Measurements from ENCODE around the gene AGBL1. TPM values are rescaled to one million over a fixed set of nuclear protein-coding genes. Genes with fewer than 3 reads are reported as not detected.

AGBL1 gene
- total RNA-seq, 3 donors from 2014 or later (not counting 1 experiment from before 2014, with no cell fraction given) = not detected

- H3K9me3 Mint-ChIP-seq = no peaks in the 10 kb centered on the region
- no peak for TF ChIP-seq CTCF (IDR thresholded peaks at IDR 0.05)
- no peak overlapping the region for H3K27ac ChIP-seq (ENCODE audit: low read length)
- H3K4me1 ChIP-seq (ENCODE audit: control insufficient read depth, insufficient read depth, low read length) = no peaks in the 10 kb centered on the region
- ATAC-seq = no peak
- no peaks in the 10 kb centered on the region for H3K4me1 Mint-ChIP-seq
- H3K4me3 ChIP-seq (ENCODE audit: low read length) = no peak overlapping the region
- H3K36me3 Mint-ChIP-seq = no peaks in the 10 kb centered on the region
- H3K27me3 ChIP-seq (ENCODE audit: control insufficient read depth, insufficient read depth, low read length) = no peaks in the 10 kb centered on the region
- DNase-seq = no peak
- H3K27ac Mint-ChIP-seq = no peak overlapping the region
- intact Hi-C loops (cut with micrococcal nuclease) = no loop called here
- H3K27me3 Mint-ChIP-seq (ENCODE audit: low read depth in 2 of 2) = peaks cover 0 to 5% of the 10 kb centered on the region in 2 donors
- WGBS (ENCODE audit: insufficient coverage) = 78% methylated on average over 8 of the region's 9 CpGs
- H3K9me3 ChIP-seq (ENCODE audit: control insufficient read depth, insufficient read depth, low read length) = no peaks in the 10 kb centered on the region
- H3K36me3 ChIP-seq (ENCODE audit: control insufficient read depth, insufficient read depth, low read length) = no peaks in the 10 kb centered on the region
- no peak overlapping the region for H3K4me3 Mint-ChIP-seq
These were observed 60.2 kb downstream of the AGBL1 start for GRCh38 chr15:86139828-86140227.

- H3K27me3 Mint-ChIP-seq (ENCODE audit: low read depth in 2 of 2) = no peaks in the 10 kb centered on the region
- no peak overlapping the region for H3K4me3 Mint-ChIP-seq
- no peaks in the 10 kb centered on the region for H3K36me3 ChIP-seq (ENCODE audit: control insufficient read depth, insufficient read depth, low read length)
- TF ChIP-seq CTCF (IDR thresholded peaks at IDR 0.05) = no peak
- DNase-seq (no peak), ATAC-seq (no peak)
- H3K4me1 ChIP-seq (ENCODE audit: control insufficient read depth, insufficient read depth, low read length) = no peaks in the 10 kb centered on the region
- no peak overlapping the region for H3K27ac Mint-ChIP-seq
- no peak overlapping the region for H3K27ac ChIP-seq (ENCODE audit: low read length)
- no peak overlapping the region for H3K4me3 ChIP-seq (ENCODE audit: low read length)
- intact Hi-C loops (cut with micrococcal nuclease) = no loop called here
- H3K9me3 Mint-ChIP-seq = peaks cover 9% of the 10 kb centered on the region in 2 donors
- WGBS (ENCODE audit: insufficient coverage) = 100% methylated on average over 1 of the region's 1 CpG
- no peaks in the 10 kb centered on the region for H3K9me3 ChIP-seq (ENCODE audit: control insufficient read depth, insufficient read depth, low read length)
- H3K4me1 Mint-ChIP-seq = no peaks in the 10 kb centered on the region
- H3K27me3 ChIP-seq (ENCODE audit: control insufficient read depth, insufficient read depth, low read length) = peaks cover 2% of the 10 kb centered on the region
- no peaks in the 10 kb centered on the region for H3K36me3 Mint-ChIP-seq
These were observed 75.0 kb downstream of the AGBL1 start for GRCh38 chr15:86154705-86155104.

- Histone ChIP-seq H3K4me1 (ENCODE audit: control insufficient read depth, insufficient read depth, low read length) (no peaks in the 10 kb centered on the region), H3K27me3 (ENCODE audit: control insufficient read depth, insufficient read depth, low read length) (peaks cover 2% of the 10 kb centered on the region), H3K27ac (ENCODE audit: low read length) (no peak overlapping the region), H3K36me3 (ENCODE audit: control insufficient read depth, insufficient read depth, low read length) (no peaks in the 10 kb centered on the region), H3K4me3 (ENCODE audit: low read length) (no peak overlapping the region), H3K9me3 (ENCODE audit: control insufficient read depth, insufficient read depth, low read length) (no peaks in the 10 kb centered on the region)
- no peaks in the 10 kb centered on the region for H3K27me3 Mint-ChIP-seq (ENCODE audit: low read depth in 2 of 2)
- H3K4me3 Mint-ChIP-seq = no peak overlapping the region
- ATAC-seq = no peak
- no peak for TF ChIP-seq CTCF (IDR thresholded peaks at IDR 0.05)
- no peak overlapping the region for H3K27ac Mint-ChIP-seq
- WGBS (ENCODE audit: insufficient coverage) = 60% methylated on average over 1 of the region's 3 CpGs
- no peak for DNase-seq
- H3K4me1 Mint-ChIP-seq = no peaks in the 10 kb centered on the region
- peaks cover 6% of the 10 kb centered on the region in 2 donors for H3K9me3 Mint-ChIP-seq
- H3K36me3 Mint-ChIP-seq = no peaks in the 10 kb centered on the region
- intact Hi-C loops (cut with micrococcal nuclease) = no loop called here
These were observed 75.9 kb downstream of the AGBL1 start for GRCh38 chr15:86155551-86155950.

GRCh38 chr15:86157606-86158293, 78.1 kb downstream of the AGBL1 start:
- H3K27ac ChIP-seq (ENCODE audit: low read length) = no peak overlapping the region
- H3K4me1 Mint-ChIP-seq = no peaks in the 10 kb centered on the region
- no peaks in the 10 kb centered on the region for H3K36me3 Mint-ChIP-seq
- peaks cover 0 to 1% of the 10 kb centered on the region in 2 donors for H3K27me3 Mint-ChIP-seq (ENCODE audit: low read depth in 2 of 2)
- H3K9me3 ChIP-seq (ENCODE audit: control insufficient read depth, insufficient read depth, low read length) = no peaks in the 10 kb centered on the region
- no peaks in the 10 kb centered on the region for H3K4me1 ChIP-seq (ENCODE audit: control insufficient read depth, insufficient read depth, low read length)
- 86% methylated on average over 6 of the region's 6 CpGs for WGBS (ENCODE audit: insufficient coverage)
- no peak for TF ChIP-seq CTCF (IDR thresholded peaks at IDR 0.05)
- ATAC-seq = no peak
- intact Hi-C loops (cut with micrococcal nuclease) = no loop called here
- H3K27ac Mint-ChIP-seq = no peak overlapping the region
- no peak overlapping the region for H3K4me3 Mint-ChIP-seq
- peaks cover under 1 to 1% of the 10 kb centered on the region in 2 donors for H3K9me3 Mint-ChIP-seq
- DNase-seq = no peak
- no peaks in the 10 kb centered on the region for H3K36me3 ChIP-seq (ENCODE audit: control insufficient read depth, insufficient read depth, low read length)
- no peak overlapping the region for H3K4me3 ChIP-seq (ENCODE audit: low read length)
- H3K27me3 ChIP-seq (ENCODE audit: control insufficient read depth, insufficient read depth, low read length) = peaks cover 2% of the 10 kb centered on the region
